Gastrocnemius medialis (tissue), 4 donors: ENCODE measurements around the gene FGF14.

Source experiments
- POLR2A ChIP-seq, 2 donors: fragments of 450-650 bp; IDR thresholded peaks; one replicate each; pipeline ENCODE4 v1.6.1; 2017; ENCODE audit warnings: antibody characterized with exemption in 2 of 2, mild to moderate bottlenecking in 2 of 2, moderate library complexity in 2 of 2
- TF ChIP-seq, protein P1 (sequence below), 5 experiments: fragments of 450-650 bp in 3 of 5; fragments of 200-600 bp in 2 of 5; sonication (generic) in 2 of 5; IDR thresholded peaks in 4 of 5; conservative IDR thresholded peaks in 1 of 5; 1 replicate in 4 of 5; 2 replicates in 1 of 5; pipeline ENCODE4 v1.5.1; 2016 to 2019; ENCODE audit warnings: antibody characterized with exemption in 5 of 5, mild to moderate bottlenecking in 3 of 5, moderate library complexity in 3 of 5

DNA sequence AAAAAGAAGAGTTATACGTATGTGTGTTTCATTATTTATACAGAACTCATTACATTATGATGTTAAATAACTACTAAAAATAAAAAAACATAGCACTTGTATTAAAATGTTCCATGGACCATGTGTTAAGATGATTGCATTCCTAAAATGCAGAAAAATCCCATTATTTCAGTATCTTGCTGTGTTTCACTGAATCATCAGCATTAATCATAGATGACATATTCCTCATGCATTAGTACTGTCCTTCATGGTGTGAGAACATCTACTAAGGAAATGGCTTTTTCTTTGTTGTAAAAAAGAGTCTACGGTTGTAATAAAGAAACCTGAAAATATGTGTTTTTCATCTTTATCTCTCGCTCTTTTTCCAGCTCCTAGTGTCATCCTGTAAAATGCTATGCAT, 416.5 kb downstream of the FGF14 start:
- TF ChIP-seq, protein P1, sequence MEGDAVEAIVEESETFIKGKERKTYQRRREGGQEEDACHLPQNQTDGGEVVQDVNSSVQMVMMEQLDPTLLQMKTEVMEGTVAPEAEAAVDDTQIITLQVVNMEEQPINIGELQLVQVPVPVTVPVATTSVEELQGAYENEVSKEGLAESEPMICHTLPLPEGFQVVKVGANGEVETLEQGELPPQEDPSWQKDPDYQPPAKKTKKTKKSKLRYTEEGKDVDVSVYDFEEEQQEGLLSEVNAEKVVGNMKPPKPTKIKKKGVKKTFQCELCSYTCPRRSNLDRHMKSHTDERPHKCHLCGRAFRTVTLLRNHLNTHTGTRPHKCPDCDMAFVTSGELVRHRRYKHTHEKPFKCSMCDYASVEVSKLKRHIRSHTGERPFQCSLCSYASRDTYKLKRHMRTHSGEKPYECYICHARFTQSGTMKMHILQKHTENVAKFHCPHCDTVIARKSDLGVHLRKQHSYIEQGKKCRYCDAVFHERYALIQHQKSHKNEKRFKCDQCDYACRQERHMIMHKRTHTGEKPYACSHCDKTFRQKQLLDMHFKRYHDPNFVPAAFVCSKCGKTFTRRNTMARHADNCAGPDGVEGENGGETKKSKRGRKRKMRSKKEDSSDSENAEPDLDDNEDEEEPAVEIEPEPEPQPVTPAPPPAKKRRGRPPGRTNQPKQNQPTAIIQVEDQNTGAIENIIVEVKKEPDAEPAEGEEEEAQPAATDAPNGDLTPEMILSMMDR (IDR thresholded peaks at IDR 0.05 in 4 of 5, conservative IDR thresholded peaks at IDR 0.05 in 1 of 5), result no peak
- TF ChIP-seq POLR2A (IDR thresholded peaks at IDR 0.05), result no peak
